Activated CD8-positive, alpha-beta T cell treated with anti-CD3 and anti-CD28 coated beads for 36 hours (primary cell): ENCODE results near the gene GTF2E1. TPM values are rescaled to one million over a fixed set of nuclear protein-coding genes. Genes with fewer than 3 reads are reported as not detected.

Experiments used
- ATAC-seq: fragments of 200-7000 bp; cut with Tn5 transposase; one replicate; pipeline ENCODE4 v1.10.0; 2021; ENCODE audit warnings: mild to moderate bottlenecking, moderate library complexity
- CTCF ChIA-PET: fragments of 350-600 bp; sonication (Branson Sonifier 250); formaldehyde crosslinking; loops from one replicate; lab custom pipeline; 2021; ENCODE audit warnings: antibody characterized with exemption; lab: Charles Lee
- POLR2A ChIA-PET: fragments of 350-600 bp; sonication (Branson Sonifier 250); formaldehyde crosslinking; loops from one replicate; lab custom pipeline; 2021; ENCODE audit warnings: antibody characterized with exemption; lab: Charles Lee
- DNase-seq: peaks from one replicate; pipeline ENCODE4 v3.0.0-alpha.2; 2020
- H3K27ac Mint-ChIP-seq: one replicate; pipeline ENCODE4 v1.8.0; 2021; ENCODE audit warnings: mild to moderate bottlenecking, mixed read lengths
- H3K27me3 Mint-ChIP-seq: one replicate; pipeline ENCODE4 v1.8.0; 2021; ENCODE audit warnings: mixed read lengths
- H3K36me3 Mint-ChIP-seq: one replicate; pipeline ENCODE4 v1.8.0; 2021; ENCODE audit warnings: low read depth, mixed read lengths
- H3K4me1 Mint-ChIP-seq: one replicate; pipeline ENCODE4 v1.8.0; 2021; ENCODE audit warnings: low read depth, mixed read lengths
- H3K4me3 Mint-ChIP-seq: one replicate; pipeline ENCODE4 v1.8.0; 2021; ENCODE audit warnings: mild to moderate bottlenecking, moderate library complexity, mixed read lengths
- H3K9me3 Mint-ChIP-seq: one replicate; pipeline ENCODE4 v1.8.0; 2021; ENCODE audit warnings: mixed read lengths
- CTCF ChIP-seq: fragments of 200-600 bp; IDR thresholded peaks from one replicate; pipeline ENCODE4 v1.8.0; 2022; ENCODE audit warnings: antibody characterized with exemption, mild to moderate bottlenecking
- intact Hi-C: fragments of 100-400 bp; cut with micrococcal nuclease; formaldehyde crosslinking; loops from one replicate; pipeline ENCODE4 v1.10.0; 2022
- total RNA-seq, 2 experiments: library from RNA; stranded (reverse); gene quantifications; one replicate each; pipeline ENCODE4 v1.2.3, GENCODE V29; 2021

Gene GTF2E1
- total RNA-seq, 2 experiments from 2014 or later: 25.2 to 25.9 TPM

GRCh38 chr3:120742849-120743365, 363 bp downstream of the GTF2E1 start:
- Mint-ChIP-seq H3K9me3 (no peaks in the 10 kb centered on the region), H3K36me3 (peaks cover 15% of the 10 kb centered on the region), H3K4me3 (peak overlapping the region; percentile 84), H3K27ac (peak overlapping the region; percentile 96), H3K27me3 (no peaks in the 10 kb centered on the region), H3K4me1 (peaks cover 27% of the 10 kb centered on the region)
- ChIA-PET CTCF (interaction anchor here (2.5 kb wide), 1 partner anchor 52 kb away, joined by 10 read pairs; no protein-coding TSS in a partner anchor), POLR2A (interaction anchor here (0.6 to 1.0 kb wide), 3 partner anchors 15 to 147 kb away, joined by 3 to 6 read pairs (median 3); partner anchors contain the start of gene NDUFB4)
- TF ChIP-seq CTCF: no peak
- intact Hi-C loops: no loop called here
- ATAC-seq (peak; percentile 11), DNase-seq (peak; percentile 40)

GRCh38 chr3:120743556-120744195, 1.1 kb downstream of the GTF2E1 start:
- DNase-seq: no peak
- no peaks in the 10 kb centered on the region for H3K27me3 Mint-ChIP-seq
- ChIA-PET CTCF (interaction anchor here (2.5 kb wide), 1 partner anchor 51 kb away, joined by 10 read pairs; no protein-coding TSS in a partner anchor), POLR2A (no interaction called here)
- no peak for ATAC-seq
- peaks cover 10% of the 10 kb centered on the region for H3K36me3 Mint-ChIP-seq
- TF ChIP-seq CTCF: no peak
- peak overlapping the region; percentile 96 for H3K27ac Mint-ChIP-seq
- peaks cover 27% of the 10 kb centered on the region for H3K4me1 Mint-ChIP-seq
- peak overlapping the region; percentile 84 for H3K4me3 Mint-ChIP-seq
- intact Hi-C loops: no loop called here
- no peaks in the 10 kb centered on the region for H3K9me3 Mint-ChIP-seq

- CTCF ChIA-PET: interaction anchor here (1.0 kb wide), 1 partner anchor 11 kb away, joined by 4 read pairs; no protein-coding TSS in a partner anchor
- no peak for ATAC-seq
- DNase-seq: no peak
- peaks cover 11% of the 10 kb centered on the region for H3K36me3 Mint-ChIP-seq
- no peak for TF ChIP-seq CTCF
- intact Hi-C loops: no loop called here
- peaks cover 30% of the 10 kb centered on the region for H3K4me1 Mint-ChIP-seq
- H3K27ac Mint-ChIP-seq: no peak overlapping the region
- POLR2A ChIA-PET: interaction anchor here (0.6 kb wide), 1 partner anchor 1860 kb away, joined by 3 read pairs; no protein-coding TSS in a partner anchor
- H3K4me3 Mint-ChIP-seq: no peak overlapping the region
- H3K9me3 Mint-ChIP-seq: no peaks in the 10 kb centered on the region
- H3K27me3 Mint-ChIP-seq: no peaks in the 10 kb centered on the region
Observed at GRCh38 chr3:120745466-120745865, 2.9 kb downstream of the GTF2E1 start.

GRCh38 chr3:120749843-120750242, 7.3 kb downstream of the GTF2E1 start:
- ATAC-seq (no peak), DNase-seq (no peak)
- H3K36me3 Mint-ChIP-seq: peaks cover 42% of the 10 kb centered on the region
- peaks cover 32% of the 10 kb centered on the region for H3K4me1 Mint-ChIP-seq
- no peaks in the 10 kb centered on the region for H3K27me3 Mint-ChIP-seq
- TF ChIP-seq CTCF: no peak
- no peak overlapping the region for H3K4me3 Mint-ChIP-seq
- POLR2A ChIA-PET: no interaction called here
- H3K9me3 Mint-ChIP-seq: no peaks in the 10 kb centered on the region
- CTCF ChIA-PET: interaction anchor here (1.5 kb wide), 1 partner anchor 191 kb away, joined by 3 read pairs; no protein-coding TSS in a partner anchor
- no peak overlapping the region for H3K27ac Mint-ChIP-seq
- intact Hi-C loops: no loop called here

GRCh38 chr3:120752230-120752629, 9.7 kb downstream of the GTF2E1 start:
- ATAC-seq: no peak
- H3K27ac Mint-ChIP-seq: no peak overlapping the region
- intact Hi-C loops: no loop called here
- H3K36me3 Mint-ChIP-seq: peaks cover 48% of the 10 kb centered on the region
- H3K27me3 Mint-ChIP-seq: no peaks in the 10 kb centered on the region
- peaks cover 28% of the 10 kb centered on the region for H3K4me1 Mint-ChIP-seq
- POLR2A ChIA-PET: no interaction called here
- DNase-seq: no peak
- H3K4me3 Mint-ChIP-seq: no peak overlapping the region
- TF ChIP-seq CTCF: no peak
- CTCF ChIA-PET: no interaction called here
- H3K9me3 Mint-ChIP-seq: peaks cover 4% of the 10 kb centered on the region
